NOMO-1 treated with DMSO at 0.1 percent for 48 hours (cell line): ENCODE measurements around the gene PCNX2.

Experiments used
- DNase-seq: peaks from one replicate; lab custom pipeline; 2025; ENCODE audit not compliant: unreplicated experiment; lab: John Stamatoyannopoulos, UW

PCNX2 gene

DNA sequence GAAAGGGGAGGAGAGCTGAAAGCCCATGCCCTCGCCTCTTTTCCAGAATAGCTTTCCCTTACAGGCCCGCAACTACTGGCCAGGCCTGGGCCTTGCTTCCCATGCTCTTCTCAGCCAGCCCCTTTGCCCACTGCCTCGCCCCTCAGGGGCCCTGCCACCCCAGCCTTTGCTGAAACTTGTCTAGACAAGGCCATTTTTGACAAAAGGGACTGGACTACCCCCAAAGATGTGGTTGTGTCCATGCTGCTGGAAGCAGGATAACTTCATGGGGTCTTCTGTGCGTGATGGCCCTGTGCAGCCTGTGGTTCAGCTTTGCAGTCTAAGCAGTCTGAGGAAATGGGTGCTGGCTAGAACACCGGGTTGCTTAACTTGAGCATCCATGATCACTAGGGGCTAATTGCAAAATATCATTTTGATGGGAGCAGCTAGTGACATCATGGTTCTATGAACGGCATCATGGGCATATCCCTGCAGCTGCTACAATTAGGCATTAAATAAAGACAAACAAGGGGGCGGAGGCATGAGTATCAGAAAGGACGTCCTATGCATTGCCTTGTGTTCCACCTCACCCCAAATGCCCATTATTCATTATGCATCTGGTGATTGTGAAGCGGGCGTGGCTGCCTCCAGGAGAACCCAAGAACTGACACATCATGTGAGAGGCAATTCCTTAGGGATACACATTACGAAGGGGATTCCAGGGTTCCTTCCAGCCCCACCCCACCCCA, 308.3 kb downstream of the PCNX2 start:
- DNase-seq = no peak

DNA sequence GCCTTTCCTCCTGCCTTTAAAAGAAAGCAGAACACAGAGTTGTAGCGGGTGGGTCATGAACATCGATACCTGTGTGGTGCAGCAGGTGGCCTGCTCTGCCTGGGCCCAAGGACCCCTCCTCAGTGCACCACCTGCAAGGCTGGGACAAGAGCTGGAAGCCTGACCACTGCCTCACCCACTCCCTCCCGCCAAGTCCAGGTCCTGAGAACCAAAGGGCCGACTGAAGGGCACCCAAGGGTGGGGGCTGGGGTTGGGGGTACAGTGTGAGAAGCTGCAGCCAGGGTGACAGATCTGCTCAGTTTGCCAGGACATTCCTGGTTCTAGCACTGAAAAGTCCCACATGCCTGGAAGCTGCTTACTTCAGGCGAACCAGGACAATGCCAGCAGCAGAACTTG, 309.0 kb downstream of the PCNX2 start:
- no peak for DNase-seq

DNA sequence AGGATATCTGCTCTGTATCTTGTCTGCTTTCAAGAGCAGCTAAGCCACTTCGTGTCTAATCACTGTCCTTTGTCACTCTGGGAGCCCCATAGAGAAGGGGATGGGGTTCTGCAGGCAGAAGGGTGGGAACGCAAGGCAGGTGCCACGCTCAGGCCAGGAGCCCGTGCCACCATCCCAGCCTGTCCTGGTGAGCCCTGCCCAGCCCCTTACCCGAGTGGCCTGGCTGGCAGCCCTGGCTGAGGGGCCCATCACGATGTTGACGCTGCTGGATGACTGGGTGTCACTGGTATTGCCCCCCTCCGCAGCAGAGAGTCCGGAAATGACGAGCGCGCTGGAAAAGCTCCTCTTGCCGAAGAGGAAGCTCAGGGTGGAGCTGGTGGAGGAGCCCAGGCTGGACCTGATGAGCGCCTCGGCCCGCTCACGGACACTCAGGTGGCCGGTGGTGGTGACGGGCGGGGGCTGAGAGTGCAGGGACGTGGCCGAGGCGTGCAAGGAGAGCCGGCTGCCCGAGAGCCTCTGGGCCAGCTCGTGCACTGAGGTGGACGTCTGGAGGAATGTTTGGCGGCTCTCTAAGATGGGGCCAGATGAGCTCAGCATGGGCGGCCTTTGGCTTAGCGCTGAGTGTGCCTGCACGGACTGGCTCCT, 309.5 kb downstream of the PCNX2 start:
- no peak for DNase-seq

DNA sequence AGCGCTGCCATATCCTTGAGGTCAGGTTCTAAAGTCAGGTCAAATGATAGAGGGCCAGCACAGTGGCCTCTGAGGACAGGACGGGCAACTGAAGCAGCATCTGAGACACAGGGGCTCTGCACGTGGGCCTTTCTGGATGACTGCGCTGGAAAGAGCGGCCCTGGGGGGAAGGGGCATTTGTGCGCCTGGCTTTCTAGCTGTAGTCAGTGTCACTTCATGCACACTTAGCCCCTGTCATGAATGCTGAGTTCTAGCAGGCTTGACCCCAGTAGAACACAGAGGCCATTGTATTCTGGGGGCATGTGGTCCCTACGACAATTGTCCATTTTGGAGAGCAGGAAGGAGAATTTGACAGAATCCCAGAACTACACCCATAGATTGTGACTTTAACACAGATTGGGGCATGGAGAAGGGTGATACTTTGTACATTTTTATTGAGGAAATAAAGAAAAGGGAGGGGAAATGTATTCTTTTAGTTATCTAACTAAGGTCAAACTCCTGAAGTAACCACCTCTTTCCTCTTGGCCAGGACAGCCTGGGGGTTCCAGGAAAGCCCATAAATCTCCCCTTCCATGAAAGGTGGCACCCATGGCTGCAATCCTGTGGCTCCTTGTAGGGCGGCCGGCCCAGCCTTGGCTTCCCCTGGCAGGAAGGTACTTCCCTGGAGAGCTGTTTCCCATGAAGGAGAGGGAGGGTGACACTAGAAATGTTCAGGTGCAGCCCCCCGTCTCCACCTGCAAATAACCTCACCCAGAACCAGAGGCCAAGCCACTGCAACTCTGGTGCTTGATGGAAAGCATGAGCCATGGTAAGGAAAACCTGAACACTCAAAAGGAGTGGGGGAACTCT, 310.7 kb downstream of the PCNX2 start:
- DNase-seq = no peak

DNA sequence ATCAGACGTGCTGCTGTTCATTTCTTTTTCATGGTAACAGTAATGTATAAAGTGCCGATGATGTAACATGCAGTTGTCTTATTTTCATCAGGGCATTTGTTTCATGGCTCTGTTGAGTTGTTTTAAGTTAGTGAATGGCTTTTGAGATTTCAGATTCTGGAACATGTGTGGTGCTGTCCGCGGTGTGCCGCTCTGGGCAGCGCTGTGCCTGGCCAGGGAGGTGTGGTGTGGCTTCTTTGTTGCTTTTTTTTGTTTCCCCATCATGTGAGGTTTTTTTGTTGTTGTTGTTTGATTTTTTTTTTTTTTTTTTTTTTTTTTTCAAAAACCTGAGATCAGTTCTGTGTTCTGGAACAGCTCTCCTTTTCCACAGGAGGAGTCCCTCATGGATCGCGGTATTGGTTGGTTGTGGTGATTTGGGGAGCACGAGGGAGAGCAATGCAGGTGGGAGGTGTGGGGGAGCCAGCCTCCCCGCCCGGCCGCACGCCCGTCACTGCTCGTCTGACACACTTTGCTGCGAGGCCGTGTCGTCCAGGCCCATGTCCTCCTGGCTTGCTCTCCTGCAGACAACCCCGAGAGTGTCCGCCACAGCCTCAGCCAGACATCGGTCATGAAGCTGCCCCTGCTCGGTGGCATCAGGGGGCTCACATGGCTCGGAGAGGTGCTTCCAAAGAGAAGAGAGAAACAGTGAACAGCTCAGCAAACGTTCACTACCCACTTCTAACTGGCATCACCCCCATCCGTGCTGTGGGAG, 311.5 kb downstream of the PCNX2 start:
- DNase-seq = no peak

DNA sequence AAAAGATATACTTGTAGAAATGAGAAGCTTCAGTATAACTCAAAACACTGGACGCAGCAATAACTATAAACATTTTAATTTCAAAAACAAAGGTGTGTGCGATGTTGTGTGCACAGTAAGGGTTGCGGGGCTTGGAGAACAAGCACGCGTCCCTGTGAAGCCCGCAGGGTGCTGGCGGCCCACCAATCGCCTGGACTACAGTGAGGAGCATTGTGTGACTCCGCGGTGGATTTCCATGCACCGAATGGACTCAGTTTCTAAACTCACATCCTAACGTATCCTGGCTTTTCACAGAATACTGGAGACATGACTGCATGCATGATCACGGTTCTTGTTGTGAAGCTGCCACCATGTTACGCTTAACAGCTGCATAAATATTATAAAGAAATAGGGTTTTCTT, 312.1 kb downstream of the PCNX2 start:
- no peak for DNase-seq

DNA sequence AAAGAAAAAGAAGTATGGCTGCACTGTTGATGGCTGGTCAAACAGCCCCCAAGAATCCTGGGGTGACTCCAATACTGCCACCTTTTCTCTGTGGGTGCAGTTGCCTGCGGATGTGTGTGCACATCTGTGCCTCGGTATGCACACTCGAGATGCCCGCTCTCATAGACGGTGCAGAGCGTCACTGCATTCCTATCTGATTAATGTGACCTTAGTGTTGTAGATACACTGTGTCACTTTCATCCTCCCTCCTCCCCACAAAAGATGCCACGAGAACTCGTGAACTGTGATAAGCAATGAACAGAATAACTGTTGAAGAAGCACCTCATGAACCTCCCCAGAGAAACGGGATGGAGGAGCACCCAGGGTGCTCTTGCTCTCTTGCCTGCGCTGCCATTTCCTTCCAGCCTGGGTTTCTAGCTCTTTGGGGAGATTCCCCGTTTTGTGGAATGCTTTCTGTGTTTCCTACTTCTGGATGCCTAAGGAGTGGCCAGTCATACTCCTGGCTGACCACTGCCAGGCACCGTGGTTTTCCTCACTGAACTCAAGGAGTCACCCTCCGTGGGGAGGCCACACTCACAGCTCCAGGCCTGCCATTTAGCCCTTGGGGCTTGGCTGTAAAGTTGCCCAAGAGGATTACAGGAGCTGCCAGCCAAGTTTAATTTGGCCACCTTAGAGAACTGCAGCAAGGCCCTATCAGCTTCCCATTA, 313.1 kb downstream of the PCNX2 start:
- DNase-seq = no peak

DNA sequence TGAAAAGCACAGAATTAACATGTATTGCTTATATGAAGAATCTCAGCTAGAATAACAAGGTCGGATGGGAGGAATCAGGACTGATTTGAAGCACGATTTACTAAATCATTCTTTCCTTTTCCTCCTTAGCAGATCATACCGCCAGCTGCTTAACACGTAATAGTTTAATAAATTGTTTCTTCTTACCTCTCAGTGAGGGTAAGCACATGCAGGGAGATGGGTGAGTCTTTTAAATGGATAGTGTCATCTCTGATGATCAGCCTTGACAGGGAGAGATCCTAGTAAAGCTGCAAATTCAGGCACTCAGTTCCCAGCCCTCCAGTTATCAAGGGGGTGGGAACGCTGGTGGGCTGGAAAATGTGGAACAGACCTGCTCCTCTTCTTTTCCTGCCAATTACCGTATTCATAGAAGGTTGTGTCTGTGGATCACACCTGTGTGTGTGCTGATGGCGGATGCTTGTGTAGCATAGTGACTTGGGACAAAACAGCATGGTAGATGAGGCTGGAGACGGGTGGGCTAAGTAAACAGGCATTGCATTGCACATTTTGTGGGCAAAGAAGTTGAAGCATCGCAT, 314.5 kb downstream of the PCNX2 start:
- DNase-seq = no peak

DNA sequence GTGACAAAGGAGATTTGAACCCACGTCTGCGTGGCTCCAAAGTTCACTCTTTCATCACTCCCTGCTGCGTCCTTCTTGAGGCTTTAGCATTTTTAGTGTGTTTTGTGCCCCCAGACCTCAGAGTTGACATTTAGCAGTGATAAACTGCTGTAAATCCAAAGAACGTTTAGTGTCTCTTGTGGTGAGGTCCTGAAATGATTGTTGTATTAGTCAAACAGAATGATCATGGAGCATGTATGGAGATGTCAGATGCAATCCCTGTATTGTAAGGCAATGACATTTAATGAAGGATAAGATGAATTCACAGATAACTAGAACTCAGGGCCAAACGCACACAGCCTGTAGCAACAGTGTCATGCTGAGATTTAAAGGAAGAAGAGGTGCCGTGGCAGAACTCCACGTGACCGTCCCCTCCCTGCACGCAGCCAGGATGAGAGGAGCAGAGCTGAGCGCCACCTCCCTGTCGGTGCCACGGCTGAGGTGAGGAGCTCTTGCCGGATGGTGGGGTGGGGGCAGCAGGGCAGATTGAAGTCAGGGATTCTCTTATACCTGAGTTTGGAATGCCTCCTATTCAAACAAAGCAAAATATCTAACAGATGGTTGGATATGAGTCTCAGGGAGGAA, 315.1 kb downstream of the PCNX2 start:
- DNase-seq = no peak

DNA sequence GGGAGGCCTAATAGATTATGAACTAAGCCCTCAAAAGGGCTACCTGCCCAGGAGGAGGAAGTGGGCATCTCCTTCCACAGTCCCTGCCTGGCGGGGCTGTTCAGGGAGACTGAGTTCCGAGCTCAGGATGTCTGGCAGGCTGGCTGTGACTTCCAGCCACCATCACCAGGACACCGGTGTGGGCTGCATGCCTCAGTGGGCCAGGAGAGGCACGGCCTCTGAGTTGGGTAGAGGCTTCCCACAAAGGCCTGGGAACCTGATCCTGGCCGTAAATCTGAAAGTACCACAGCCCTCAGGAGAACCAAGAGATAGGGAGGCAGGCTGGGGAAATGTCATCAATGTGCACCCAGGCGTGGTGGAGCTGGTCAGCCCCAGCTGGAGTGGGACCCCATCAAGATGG, 316.0 kb downstream of the PCNX2 start:
- DNase-seq = no peak

DNA sequence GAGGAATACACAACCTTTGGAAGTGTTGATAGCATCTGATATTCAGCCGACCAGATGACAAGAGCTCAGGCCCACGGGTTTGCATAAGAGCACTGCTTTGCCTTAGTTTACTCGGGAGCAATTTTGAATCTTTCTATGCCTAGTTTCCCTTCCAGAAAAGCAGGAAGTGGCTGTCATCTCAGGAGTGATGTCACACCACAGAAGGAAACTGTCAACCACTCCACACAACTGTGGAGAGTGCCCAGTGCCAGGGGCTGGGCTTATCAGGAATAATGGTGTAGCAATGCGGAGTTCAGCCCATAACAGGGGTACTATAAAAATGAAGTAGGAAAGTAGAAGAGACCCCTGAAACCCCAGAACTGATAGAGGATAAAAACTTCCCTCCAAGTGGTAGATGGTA, 316.7 kb downstream of the PCNX2 start:
- DNase-seq = no peak

DNA sequence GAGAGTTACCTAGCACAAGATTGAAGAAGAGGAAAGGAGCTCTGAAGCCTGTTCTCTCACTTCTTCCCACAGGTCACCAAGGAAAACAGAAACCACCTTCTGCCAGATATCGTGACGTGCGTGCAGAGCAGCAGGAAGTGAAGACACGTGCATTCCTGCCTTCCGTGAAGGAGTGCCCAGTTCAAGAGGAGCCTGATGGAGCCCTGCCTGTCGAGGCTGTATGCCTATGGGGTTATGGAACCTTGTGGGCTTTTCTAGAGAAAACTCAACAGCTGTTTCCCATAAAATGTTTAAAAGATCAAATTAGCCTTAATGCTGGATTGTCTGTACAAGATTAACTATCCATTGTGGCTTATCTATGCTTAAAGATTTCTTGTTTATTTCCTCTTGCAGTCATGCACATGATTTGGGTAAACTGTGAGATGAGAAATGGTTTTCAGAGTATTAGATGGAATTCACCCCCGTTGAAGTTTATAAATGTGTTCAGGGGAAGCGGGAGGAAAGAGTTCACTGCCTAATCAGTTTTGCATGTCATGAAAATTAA, 317.4 kb downstream of the PCNX2 start:
- no peak for DNase-seq

DNA sequence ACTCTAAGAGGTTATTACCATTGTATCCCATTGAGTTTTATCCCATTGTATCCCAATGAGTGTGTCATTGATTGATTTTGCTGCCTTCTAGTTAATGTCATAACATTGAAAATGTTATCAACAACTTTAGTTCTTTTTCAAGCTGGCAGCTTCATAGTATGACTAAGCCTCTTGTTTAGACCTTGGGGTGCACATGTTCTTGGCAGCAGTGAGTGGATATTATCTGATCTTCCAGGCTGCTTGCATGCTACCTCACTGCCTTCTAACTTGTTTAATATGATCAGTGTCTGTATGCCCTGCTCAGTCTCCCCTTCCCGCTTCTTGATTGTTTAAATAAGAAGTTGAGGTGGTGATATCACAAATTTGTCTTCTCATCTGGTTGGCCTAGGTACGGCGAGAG, 320.6 kb downstream of the PCNX2 start:
- DNase-seq = no peak

DNA sequence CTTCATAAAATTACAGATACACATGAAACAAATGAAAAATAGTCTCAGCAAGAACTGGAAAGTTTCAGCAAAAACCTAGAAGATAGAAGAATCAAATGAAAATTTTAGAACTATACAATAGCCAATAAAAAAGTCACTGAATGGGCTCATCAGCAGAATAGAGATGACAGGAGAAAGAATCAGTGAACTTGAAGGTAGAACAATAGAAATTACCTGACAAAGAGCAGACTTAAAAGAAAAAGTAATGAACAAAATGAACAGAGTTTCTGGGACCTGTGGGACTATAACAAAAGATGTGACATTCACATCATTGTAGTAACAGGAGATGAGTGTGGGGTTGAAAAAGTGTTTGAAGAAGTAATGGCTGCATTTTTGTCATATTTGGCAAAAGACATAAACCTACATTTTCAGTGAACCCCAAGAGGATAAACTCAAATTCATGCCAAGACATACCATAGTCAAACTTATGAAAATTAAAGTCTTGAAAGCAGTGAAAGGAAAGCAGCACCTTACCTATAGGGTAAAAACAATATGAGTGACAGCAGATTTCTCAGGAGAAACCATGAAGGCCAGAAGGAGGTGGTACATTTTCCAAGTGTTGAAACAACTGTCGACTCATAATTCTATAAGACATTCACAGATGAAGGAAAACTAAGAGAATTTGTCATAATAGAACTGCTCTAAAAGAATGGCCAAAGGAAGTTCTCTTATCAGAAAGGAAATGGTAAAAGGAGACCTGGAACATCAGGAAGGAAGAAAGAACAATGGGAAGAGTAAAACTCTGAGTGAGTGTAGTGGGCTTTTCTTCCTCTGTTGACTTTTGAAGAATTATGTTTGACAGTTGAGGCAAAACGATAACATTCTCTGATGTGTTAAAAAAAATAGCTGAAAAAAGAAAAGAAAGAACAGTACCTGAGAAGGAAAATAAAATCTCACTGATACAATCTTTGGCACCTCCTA, 321.6 kb downstream of the PCNX2 start:
- DNase-seq = no peak

DNA sequence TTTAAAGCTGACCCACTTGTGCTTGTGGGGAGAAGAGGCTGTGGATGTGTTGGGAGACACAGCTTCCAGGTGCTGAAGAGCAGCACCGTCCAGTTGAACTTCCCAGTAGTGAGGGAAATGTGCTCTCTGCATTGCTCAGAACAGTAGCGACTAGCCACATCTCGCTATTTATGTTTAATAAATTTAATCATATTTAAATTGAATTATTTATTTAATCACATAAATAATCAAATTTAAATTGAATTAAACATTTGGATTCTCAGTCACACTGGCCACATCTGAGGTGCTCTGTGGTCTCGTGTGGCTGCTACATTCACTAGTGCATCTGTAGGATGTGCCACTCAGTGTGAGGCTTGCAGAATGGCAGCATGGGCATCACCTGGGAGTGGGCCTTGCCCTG, 325.0 kb downstream of the PCNX2 start:
- DNase-seq = no peak

DNA sequence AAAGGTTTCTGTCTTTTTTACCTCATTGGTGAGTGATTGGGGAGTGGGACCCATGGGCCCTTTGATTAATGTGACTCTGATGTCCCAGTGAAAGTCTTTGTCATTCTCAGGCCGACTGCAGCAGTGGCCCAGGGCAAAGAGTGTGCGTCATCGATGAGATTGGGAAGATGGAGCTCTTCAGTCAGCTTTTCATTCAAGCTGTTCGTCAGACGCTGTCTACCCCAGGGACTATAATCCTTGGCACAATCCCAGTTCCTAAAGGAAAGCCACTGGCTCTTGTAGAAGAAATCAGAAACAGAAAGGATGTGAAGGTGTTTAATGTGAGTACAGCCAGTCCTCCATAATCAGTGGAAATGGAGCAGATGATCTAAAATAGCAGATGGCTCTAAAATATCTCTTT, 325.7 kb downstream of the PCNX2 start:
- no peak for DNase-seq

DNA sequence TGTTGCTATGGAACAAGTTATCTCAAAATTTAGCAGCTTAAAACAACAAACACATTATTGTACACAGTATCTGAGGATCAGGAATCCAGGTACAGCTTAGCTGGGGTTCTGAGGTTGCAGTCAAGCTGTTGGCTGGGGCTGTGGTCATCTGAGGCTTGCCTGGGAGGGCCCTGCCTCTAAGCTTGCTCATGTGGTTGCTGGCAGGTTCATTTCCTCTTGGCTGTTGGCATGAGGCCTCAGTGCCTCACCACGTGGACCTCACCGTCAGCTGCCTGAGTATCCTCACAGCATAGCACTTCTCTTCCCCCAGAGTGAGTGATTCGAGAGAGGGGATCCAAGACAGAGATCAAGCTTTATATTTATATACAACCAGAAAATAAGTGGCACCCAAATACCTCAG, 326.6 kb downstream of the PCNX2 start:
- DNase-seq = no peak

DNA sequence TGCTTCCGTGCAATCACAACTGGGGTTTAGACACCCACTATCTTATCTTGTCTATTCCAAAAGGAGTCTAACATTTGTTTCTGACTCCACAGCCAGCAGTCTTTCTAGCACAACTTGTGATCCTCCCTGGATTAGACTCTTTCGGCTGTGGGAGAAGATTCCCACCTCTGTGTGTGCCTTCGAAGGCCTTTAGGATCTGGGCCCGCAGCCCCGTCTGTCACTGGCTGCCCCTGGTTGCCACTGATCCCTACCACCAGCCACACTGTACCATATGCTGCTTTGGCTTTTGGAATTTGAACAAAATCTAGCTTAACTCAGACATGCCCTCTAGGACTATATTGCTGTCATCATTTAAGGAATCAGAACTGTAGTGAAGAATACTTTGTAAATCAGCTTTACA, 327.1 kb downstream of the PCNX2 start:
- DNase-seq = no peak

DNA sequence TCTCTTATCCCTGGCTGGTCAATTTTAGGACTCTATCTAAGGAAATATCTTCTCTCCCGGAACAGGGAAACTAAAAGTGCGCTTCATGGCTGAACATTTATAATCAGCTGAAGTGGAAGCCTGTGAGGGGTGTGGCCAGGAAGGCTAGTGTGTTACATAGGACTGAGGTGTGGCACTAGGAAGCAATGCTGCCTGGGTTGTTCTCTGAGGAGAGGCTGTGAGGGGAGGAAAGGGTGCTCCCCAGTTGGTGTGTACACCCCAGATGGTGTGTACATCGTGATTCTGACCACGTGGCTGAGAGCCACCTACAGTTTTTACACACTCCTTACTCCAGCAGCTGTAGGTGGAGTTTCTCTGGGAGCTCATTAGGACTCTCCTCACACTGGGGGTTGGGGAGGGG, 328.9 kb downstream of the PCNX2 start:
- DNase-seq = no peak
